HCT116 (cell line): ENCODE results near the gene HLA-DQB2. TPM values are rescaled to one million over a fixed set of nuclear protein-coding genes. Genes with fewer than 3 reads are reported as not detected.
"Not testable (repeated sequence)": the region's sequence is repeated elsewhere in the genome, so short reads cannot be mapped to it uniquely, and the experiment has no call there.

Source experiments
- ATAC-seq: fragments of 200-7000 bp; cut with Tn5 transposase; 2 replicates; pipeline ENCODE4 v1.9.1; 2020; ENCODE audit warnings: mild to moderate bottlenecking, moderate library complexity
- BruUV-seq: library from RNA; stranded (reverse); fragments of 400-500 nt; replicated peaks from 2 replicates; lab custom pipeline; 2021; lab: Mats Ljungman, UMichigan
- CTCF ChIA-PET: fragments of 300-600 bp; sonication (Branson Sonifier 250); formaldehyde crosslinking; loops from one replicate; lab custom pipeline; 2021; ENCODE audit warnings: antibody characterized with exemption; lab: Charles Lee
- POLR2A ChIA-PET: fragments of 300-600, 350-600 bp; sonication (Branson Sonifier 250); formaldehyde crosslinking; loops from one replicate; lab custom pipeline; 2021; ENCODE audit warnings: antibody characterized with exemption; lab: Charles Lee
- RAD21 ChIA-PET, 2 experiments: fragments of 300-600 bp; sonication (Branson Sonifier 250); formaldehyde crosslinking; loops; one replicate each; lab custom pipeline; 2023; ENCODE audit warnings: low total read pairs in 2 of 2; ENCODE audit not compliant: uncharacterized antibody in 2 of 2, unreplicated experiment in 2 of 2, low non-redundant PET in 1 of 2; lab: Charles Lee
- DNase-seq: peaks from one replicate; pipeline ENCODE4 v3.0.0-alpha.2; 2010; ENCODE audit warnings: low read depth, low spot score
- H2AFZ ChIP-seq: fragments of 200-600 bp; shearing (Covaris generic), sonication (generic); 2 replicates; pipeline ENCODE4 v1.6.1; 2017; ENCODE audit warnings: low read depth, mixed run types, mixed read lengths, antibody characterized with exemption, low read length; ENCODE audit not compliant: poor library complexity, severe bottlenecking
- H3K27ac ChIP-seq: 2 replicates; pipeline ENCODE4 v1.5.1; 2012; ENCODE audit warnings: low read depth, low read length
- H3K27me3 ChIP-seq: fragments of 200-600 bp; sonication (generic); 2 replicates; pipeline ENCODE4 v1.6.1; 2016; ENCODE audit warnings: mixed run types, low read length, mixed read lengths; ENCODE audit not compliant: insufficient read depth
- H3K36me3 ChIP-seq, 2 experiments: fragments of 200-500 bp in 1 of 2; fragments of 200-600 bp in 1 of 2; sonication (Bioruptor generic) in 1 of 2; sonication (generic) in 1 of 2; 2 replicates each; pipeline versions ENCODE4 v1.5.1 to v1.6.1; 2014 to 2016; ENCODE audit warnings: low read length in 2 of 2, inconsistent platforms in 1 of 2, mixed read lengths in 1 of 2, mixed run types in 1 of 2; ENCODE audit not compliant: insufficient read depth in 2 of 2, control insufficient read depth in 1 of 2
- H3K4me1 ChIP-seq, 2 experiments: fragments of 200-600 bp in 1 of 2; sonication (generic) in 1 of 2; 2 replicates each; pipeline versions ENCODE4 v1.5.1 to v1.6.1; 2012 to 2017; ENCODE audit warnings: low read length in 2 of 2, inconsistent platforms in 1 of 2, mild to moderate bottlenecking in 1 of 2, mixed read lengths in 1 of 2, mixed run types in 1 of 2, moderate library complexity in 1 of 2; ENCODE audit not compliant: insufficient read depth in 2 of 2, control insufficient read depth in 1 of 2
- H3K4me2 ChIP-seq: fragments of 200-600 bp; sonication (generic); 2 replicates; pipeline ENCODE4 v1.6.1; 2017; ENCODE audit warnings: mixed run types, low read length, mixed read lengths
- H3K4me3 ChIP-seq, 2 experiments: fragments of 200-600 bp in 1 of 2; sonication (generic) in 1 of 2; replicated peaks in 1 of 2; 2 replicates each; pipeline ENCODE4 v1.5.1; 2011 to 2016; ENCODE audit warnings: low read length in 2 of 2, control low read depth in 1 of 2, low read depth in 1 of 2, mild to moderate bottlenecking in 1 of 2, mixed read lengths in 1 of 2, mixed run types in 1 of 2
- H3K79me2 ChIP-seq: fragments of 200-600 bp; sonication (generic); 2 replicates; pipeline ENCODE4 v1.6.1; 2017; ENCODE audit warnings: mild to moderate bottlenecking, mixed run types, low read length, moderate library complexity, mixed read lengths; ENCODE audit not compliant: insufficient read depth
- H3K9ac ChIP-seq: fragments of 200-600 bp; sonication (generic); 2 replicates; pipeline ENCODE4 v1.6.1; 2016; ENCODE audit warnings: low read length, mixed read lengths
- H3K9me2 ChIP-seq: fragments of 200-600 bp; sonication (generic), shearing (Covaris generic); 2 replicates; pipeline ENCODE4 v1.6.1; 2017; ENCODE audit warnings: mixed run types, mild to moderate bottlenecking, moderate library complexity; ENCODE audit not compliant: insufficient read depth
- H3K9me3 ChIP-seq, 2 experiments: fragments of 200-500 bp in 1 of 2; fragments of 200-600 bp in 1 of 2; sonication (Bioruptor generic) in 1 of 2; sonication (generic) in 1 of 2; 2 replicates each; pipeline ENCODE4 v1.6.1; 2014 to 2017; ENCODE audit warnings: low read length in 2 of 2, mixed read lengths in 2 of 2, inconsistent platforms in 1 of 2, low read depth in 1 of 2, mild to moderate bottlenecking in 1 of 2, mixed run types in 1 of 2, moderate library complexity in 1 of 2; ENCODE audit not compliant: control insufficient read depth in 1 of 2, insufficient read depth in 1 of 2
- H4K20me1 ChIP-seq: fragments of 200-600 bp; sonication (generic), shearing (Covaris generic); 2 replicates; pipeline ENCODE4 v1.6.1; 2017; ENCODE audit warnings: mixed run types, mild to moderate bottlenecking, moderate library complexity; ENCODE audit not compliant: insufficient read depth
- CBX3 ChIP-seq: IDR thresholded peaks from 2 replicates; pipeline ENCODE4 v1.6.1; 2012; ENCODE audit warnings: low read depth
- EGR1 ChIP-seq: IDR thresholded peaks from 2 replicates; pipeline ENCODE4 v1.6.1; 2012; ENCODE audit warnings: low read depth
- EZH2phosphoT487 ChIP-seq: fragments of 200-600 bp; IDR thresholded peaks from 2 replicates; pipeline ENCODE4 v1.6.1; 2018; ENCODE audit warnings: antibody characterized with exemption, borderline replicate concordance
- FOSL1 ChIP-seq: IDR thresholded peaks from 2 replicates; pipeline ENCODE4 v1.6.1; 2012; ENCODE audit warnings: low read depth
- JUND ChIP-seq: IDR thresholded peaks from 2 replicates; pipeline ENCODE4 v1.6.1; 2012
- RAD21 ChIP-seq: IDR thresholded peaks from 2 replicates; pipeline ENCODE4 v1.6.1; 2012; ENCODE audit warnings: low read depth, mild to moderate bottlenecking
- SRF ChIP-seq: IDR thresholded peaks from 2 replicates; pipeline ENCODE4 v1.6.1; 2012; ENCODE audit warnings: low read depth
- TCF7L2 ChIP-seq: IDR thresholded peaks from 2 replicates; pipeline ENCODE4 v1.7.0; 2011; ENCODE audit warnings: borderline replicate concordance, inconsistent platforms; ENCODE audit not compliant: insufficient read depth, insufficient read length; ENCODE audit errors: extremely low read depth
- YY1 ChIP-seq: IDR thresholded peaks from 2 replicates; pipeline ENCODE4 v1.6.1; 2011; ENCODE audit warnings: low read length, low read depth, moderate library complexity, mild to moderate bottlenecking; ENCODE audit not compliant: insufficient replicate concordance; ENCODE audit errors: extremely low read depth
- ZFX ChIP-seq: fragments of 450-650 bp; IDR thresholded peaks from 2 replicates; pipeline ENCODE4 v1.6.1; 2017
- ZNF274 ChIP-seq: fragments of 200-500 bp; sonication (Bioruptor generic); IDR thresholded peaks from 2 replicates; pipeline ENCODE4 v1.6.1; 2014; ENCODE audit warnings: mild to moderate bottlenecking, low read depth, low read length, inconsistent platforms
- intact Hi-C: fragments of 100-400 bp; cut with micrococcal nuclease; formaldehyde crosslinking; loops from 2 replicates; pipeline ENCODE4 v1.10.0; 2022
- total RNA-seq: library from RNA; stranded (reverse); gene quantifications from one replicate; pipeline ENCODE4 v1.2.1, GENCODE V29; 2021; ENCODE audit not compliant: unreplicated experiment
- TF ChIP-seq, protein P1 (sequence below), 3 experiments: fragments of 200-600 bp in 1 of 3; sonication (generic) in 1 of 3; IDR thresholded peaks in 2 of 3; conservative IDR thresholded peaks in 1 of 3; 2 replicates each; pipeline ENCODE4 v1.5.1; 2012 to 2017; ENCODE audit warnings: low read depth in 2 of 3, low read length in 2 of 3, antibody characterized with exemption in 1 of 3, borderline replicate concordance in 1 of 3, control low read depth in 1 of 3, mild to moderate bottlenecking in 1 of 3, mixed read lengths in 1 of 3, mixed run types in 1 of 3, moderate library complexity in 1 of 3; ENCODE audit not compliant: insufficient read depth in 1 of 3
- TF ChIP-seq, protein P2 (sequence below): IDR thresholded peaks from 2 replicates; pipeline ENCODE4 v1.6.1; 2011; ENCODE audit warnings: mild to moderate bottlenecking, low read length, moderate library complexity; ENCODE audit not compliant: insufficient replicate concordance; ENCODE audit errors: extremely low read depth

The HLA-DQB2 gene
- total RNA-seq, 1 experiment from 2014 or later, result 1.8 TPM

DNA sequence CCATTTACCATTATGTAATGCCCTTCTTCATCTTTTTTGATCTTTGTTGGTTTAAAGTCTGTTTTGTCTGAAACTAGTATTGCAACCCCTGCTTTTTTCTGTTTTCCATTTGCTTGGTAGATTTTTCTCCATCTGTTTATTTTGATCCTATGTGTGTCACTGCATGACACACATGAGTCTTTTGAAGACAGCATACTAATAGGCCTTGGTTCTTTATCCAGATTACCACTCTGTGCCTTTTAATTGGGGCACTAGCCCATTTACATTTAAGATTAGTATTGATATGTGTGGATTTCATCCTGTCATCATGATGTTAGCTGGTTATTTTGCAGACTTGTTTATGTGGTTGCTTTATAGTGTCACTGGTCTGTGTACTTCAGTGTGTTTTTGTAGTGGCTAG, 42.1 kb upstream of the HLA-DQB2 start:
- H3K9me2 ChIP-seq, H3K4me1 ChIP-seq, H3K27ac ChIP-seq, H3K4me2 ChIP-seq, H3K79me2 ChIP-seq, POLR2A ChIA-PET, H3K9ac ChIP-seq, H3K9me3 ChIP-seq, H3K4me3 ChIP-seq, H2AFZ ChIP-seq, intact Hi-C loops, BruUV-seq, ATAC-seq, H3K36me3 ChIP-seq, RAD21 ChIA-PET, H4K20me1 ChIP-seq, DNase-seq: not testable (repeated sequence)
- H3K27me3 ChIP-seq, result peaks cover 55% of the 10 kb centered on the region
- CTCF ChIA-PET, result interaction anchor here (1.5 kb wide), 1 partner anchor 62 kb away, joined by 4 read pairs; no protein-coding TSS in a partner anchor

DNA sequence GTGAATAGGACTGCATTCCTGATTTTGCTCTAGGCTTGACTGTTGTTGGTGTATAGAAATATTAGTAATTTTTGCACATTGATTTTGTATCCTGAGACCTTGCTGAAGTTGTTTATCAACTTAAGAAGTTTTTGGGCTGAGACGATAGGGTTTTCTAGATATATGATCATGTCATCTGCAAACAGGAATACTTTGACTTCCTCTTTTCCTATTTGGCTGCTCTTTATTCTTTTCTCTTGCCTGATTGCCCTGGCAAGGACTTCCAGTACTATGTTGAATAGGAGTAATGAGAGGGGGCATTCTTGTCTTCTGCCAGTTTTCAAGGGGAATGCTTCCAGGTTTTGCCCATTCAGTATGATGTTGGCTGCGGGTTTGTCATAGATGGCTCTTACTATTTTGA, 40.1 kb upstream of the HLA-DQB2 start:
- Histone ChIP-seq H3K79me2 (no peaks in the 10 kb centered on the region), H3K4me1 (no peaks in the 10 kb centered on the region), H4K20me1 (no peaks in the 10 kb centered on the region), H3K4me3 (no peak overlapping the region), H3K9me3 (no peaks in the 10 kb centered on the region), H3K9me2 (no peaks in the 10 kb centered on the region), H2AFZ (no peak overlapping the region), H3K36me3 (no peaks in the 10 kb centered on the region), H3K4me2 (no peak overlapping the region), H3K27ac (no peak overlapping the region), H3K27me3 (peaks cover 71% of the 10 kb centered on the region), H3K9ac (no peak overlapping the region)
- DNase-seq (no peak), ATAC-seq (no peak)
- RAD21 ChIA-PET, result no interaction called here
- BruUV-seq, result no TSS peak
- CTCF ChIA-PET, result interaction anchor here (1.6 kb wide), 1 partner anchor 65 kb away, joined by 5 read pairs; no protein-coding TSS in a partner anchor
- POLR2A ChIA-PET, result no interaction called here
- TF ChIP-seq ZNF274, result no peak
- TF ChIP-seq TCF7L2, result no peak
- TF ChIP-seq, protein P1, sequence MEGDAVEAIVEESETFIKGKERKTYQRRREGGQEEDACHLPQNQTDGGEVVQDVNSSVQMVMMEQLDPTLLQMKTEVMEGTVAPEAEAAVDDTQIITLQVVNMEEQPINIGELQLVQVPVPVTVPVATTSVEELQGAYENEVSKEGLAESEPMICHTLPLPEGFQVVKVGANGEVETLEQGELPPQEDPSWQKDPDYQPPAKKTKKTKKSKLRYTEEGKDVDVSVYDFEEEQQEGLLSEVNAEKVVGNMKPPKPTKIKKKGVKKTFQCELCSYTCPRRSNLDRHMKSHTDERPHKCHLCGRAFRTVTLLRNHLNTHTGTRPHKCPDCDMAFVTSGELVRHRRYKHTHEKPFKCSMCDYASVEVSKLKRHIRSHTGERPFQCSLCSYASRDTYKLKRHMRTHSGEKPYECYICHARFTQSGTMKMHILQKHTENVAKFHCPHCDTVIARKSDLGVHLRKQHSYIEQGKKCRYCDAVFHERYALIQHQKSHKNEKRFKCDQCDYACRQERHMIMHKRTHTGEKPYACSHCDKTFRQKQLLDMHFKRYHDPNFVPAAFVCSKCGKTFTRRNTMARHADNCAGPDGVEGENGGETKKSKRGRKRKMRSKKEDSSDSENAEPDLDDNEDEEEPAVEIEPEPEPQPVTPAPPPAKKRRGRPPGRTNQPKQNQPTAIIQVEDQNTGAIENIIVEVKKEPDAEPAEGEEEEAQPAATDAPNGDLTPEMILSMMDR (IDR thresholded peaks at IDR 0.05 in 2 of 3, conservative IDR thresholded peaks at IDR 0.05 in 1 of 3; ENCODE audit: borderline replicate concordance in 1 of 3, insufficient read depth in 1 of 3, low read depth in 2 of 3, low read length in 2 of 3), result no peak
- TF ChIP-seq EZH2phosphoT487, result no peak
- no peak for TF ChIP-seq SRF
- TF ChIP-seq, protein P2, sequence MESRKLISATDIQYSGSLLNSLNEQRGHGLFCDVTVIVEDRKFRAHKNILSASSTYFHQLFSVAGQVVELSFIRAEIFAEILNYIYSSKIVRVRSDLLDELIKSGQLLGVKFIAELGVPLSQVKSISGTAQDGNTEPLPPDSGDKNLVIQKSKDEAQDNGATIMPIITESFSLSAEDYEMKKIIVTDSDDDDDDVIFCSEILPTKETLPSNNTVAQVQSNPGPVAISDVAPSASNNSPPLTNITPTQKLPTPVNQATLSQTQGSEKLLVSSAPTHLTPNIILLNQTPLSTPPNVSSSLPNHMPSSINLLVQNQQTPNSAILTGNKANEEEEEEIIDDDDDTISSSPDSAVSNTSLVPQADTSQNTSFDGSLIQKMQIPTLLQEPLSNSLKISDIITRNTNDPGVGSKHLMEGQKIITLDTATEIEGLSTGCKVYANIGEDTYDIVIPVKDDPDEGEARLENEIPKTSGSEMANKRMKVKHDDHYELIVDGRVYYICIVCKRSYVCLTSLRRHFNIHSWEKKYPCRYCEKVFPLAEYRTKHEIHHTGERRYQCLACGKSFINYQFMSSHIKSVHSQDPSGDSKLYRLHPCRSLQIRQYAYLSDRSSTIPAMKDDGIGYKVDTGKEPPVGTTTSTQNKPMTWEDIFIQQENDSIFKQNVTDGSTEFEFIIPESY, result no peak
- TF ChIP-seq YY1, result no peak
- TF ChIP-seq EGR1, result no peak
- TF ChIP-seq ZFX, result no peak
- no peak for TF ChIP-seq RAD21
- no peak for TF ChIP-seq FOSL1
- no peak for TF ChIP-seq CBX3
- TF ChIP-seq JUND, result no peak
- intact Hi-C loops, result no loop called here
